Lower lobe of right lung (tissue), 2 donors: ENCODE data around the gene WASL. TPM values are rescaled to one million over a fixed set of nuclear protein-coding genes. Genes with fewer than 3 reads are reported as not detected.
A peak's percentile ranks its signal among the peaks of the same experiment; 100 is the strongest.

ENCODE experiments used
- ATAC-seq, 2 donors: fragments of 200-7000 bp; cut with Tn5 transposase; one replicate each; pipeline ENCODE4 v1.9.1; 2020 to 2022; ENCODE audit warnings: mild to moderate bottlenecking in 2 of 2, moderate library complexity in 2 of 2
- DNase-seq: peaks from one replicate; pipeline ENCODE4 v3.0.0-alpha.2; 2020
- H3K27ac ChIP-seq: fragments of 200-600 bp; one replicate; pipeline ENCODE4 v1.8.0; 2022
- H3K27me3 ChIP-seq: fragments of 200-600 bp; one replicate; pipeline ENCODE4 v1.8.0; 2022; ENCODE audit warnings: low read depth
- H3K36me3 ChIP-seq: fragments of 200-600 bp; one replicate; pipeline ENCODE4 v1.8.0; 2022; ENCODE audit warnings: mild to moderate bottlenecking
- H3K4me1 ChIP-seq: fragments of 200-600 bp; one replicate; pipeline ENCODE4 v1.8.0; 2022
- H3K4me3 ChIP-seq: fragments of 200-600 bp; one replicate; pipeline ENCODE4 v1.8.0; 2022; ENCODE audit warnings: mild to moderate bottlenecking
- H3K9me3 ChIP-seq: fragments of 200-600 bp; one replicate; pipeline ENCODE4 v1.8.0; 2022
- CTCF ChIP-seq: fragments of 200-600 bp; IDR thresholded peaks from one replicate; pipeline ENCODE4 v1.8.0; 2022; ENCODE audit warnings: antibody characterized with exemption, mild to moderate bottlenecking
- intact Hi-C: fragments of 100-400 bp; cut with DNase I; formaldehyde crosslinking; loops from one replicate; pipeline ENCODE4 v1.11.0; 2022
- total RNA-seq: library from RNA; stranded (reverse); fragmentation: NEBNext Ultra II Directional; extraction: Animal tissue kit (Norgen Biotek cat#: 25700); gene quantifications from one replicate; pipeline ENCODE4 v1.2.1, GENCODE V29; 2021
- donor health status: DM: no; HTN: yes; CAD: no; lungs with severe emphysema.

WASL gene
- total RNA-seq, 1 donor from 2014 or later = 33.3 TPM

- TF ChIP-seq CTCF = no peak
- ATAC-seq = peak; percentile 32 to 37
Observed at GRCh38 chr7:123674399-123675180, 74.2 kb downstream of the WASL start.

GRCh38 chr7:123673752-123674398 lies 74.9 kb downstream of the WASL start:
- no peaks in the 10 kb centered on the region for H3K9me3 ChIP-seq
- DNase-seq (no peak), ATAC-seq (no peak)
- H3K36me3 ChIP-seq = no peaks in the 10 kb centered on the region
- intact Hi-C loops = no loop called here
- H3K27me3 ChIP-seq = no peaks in the 10 kb centered on the region
- H3K27ac ChIP-seq = no peak overlapping the region
- TF ChIP-seq CTCF = no peak
- peaks cover 10% of the 10 kb centered on the region for H3K4me1 ChIP-seq
- no peak overlapping the region for H3K4me3 ChIP-seq

More at GRCh38 chr7:123674399-123675180, 74.2 kb downstream of the WASL start:
- Histone ChIP-seq H3K9me3 (no peaks in the 10 kb centered on the region), H3K4me3 (no peak overlapping the region), H3K36me3 (no peaks in the 10 kb centered on the region), H3K27me3 (no peaks in the 10 kb centered on the region), H3K27ac (no peak overlapping the region), H3K4me1 (peaks cover 10% of the 10 kb centered on the region)
- intact Hi-C loops = no loop called here
- DNase-seq = no peak

- Histone ChIP-seq H3K4me1 (peaks cover 10% of the 10 kb centered on the region), H3K36me3 (no peaks in the 10 kb centered on the region), H3K27me3 (no peaks in the 10 kb centered on the region), H3K4me3 (no peak overlapping the region), H3K27ac (no peak overlapping the region), H3K9me3 (no peaks in the 10 kb centered on the region)
- DNase-seq = no peak
- TF ChIP-seq CTCF = no peak
- intact Hi-C loops = no loop called here
- ATAC-seq = no peak
Observed at GRCh38 chr7:123673137-123673732, 75.6 kb downstream of the WASL start.

DNA sequence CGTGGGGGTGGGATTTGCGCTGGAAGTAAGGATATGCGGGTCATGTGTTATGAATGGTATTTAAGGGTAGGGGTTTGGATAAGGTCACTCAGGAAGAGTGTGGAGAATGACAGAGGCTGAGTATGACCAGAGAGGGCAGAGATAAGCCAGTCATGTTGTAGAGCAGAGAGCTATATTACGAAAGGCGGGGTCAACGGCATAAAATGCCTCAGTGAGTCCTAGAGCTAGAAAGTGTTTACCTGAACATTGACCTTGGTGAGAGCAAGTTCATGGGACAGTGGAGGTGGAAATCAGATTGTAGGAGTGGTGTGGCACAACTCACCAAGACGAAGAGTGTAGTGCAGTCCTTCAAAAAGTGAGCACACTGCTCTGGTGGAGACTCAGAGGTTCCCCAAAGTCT lies 79.3 kb downstream of the WASL start:
- no peak for DNase-seq
- H3K36me3 ChIP-seq = no peaks in the 10 kb centered on the region
- no peak overlapping the region for H3K4me3 ChIP-seq
- intact Hi-C loops = no loop called here
- H3K27me3 ChIP-seq = no peaks in the 10 kb centered on the region
- TF ChIP-seq CTCF = no peak
- H3K27ac ChIP-seq = no peak overlapping the region
- no peaks in the 10 kb centered on the region for H3K9me3 ChIP-seq
- H3K4me1 ChIP-seq = peaks cover 6% of the 10 kb centered on the region
- no peak for ATAC-seq

- no peak for DNase-seq
- H3K27ac ChIP-seq = no peak overlapping the region
- H3K4me3 ChIP-seq = no peak overlapping the region
- TF ChIP-seq CTCF = no peak
- no peaks in the 10 kb centered on the region for H3K9me3 ChIP-seq
- no peaks in the 10 kb centered on the region for H3K4me1 ChIP-seq
- ATAC-seq = no peak
- intact Hi-C loops = no loop called here
- no peaks in the 10 kb centered on the region for H3K36me3 ChIP-seq
- H3K27me3 ChIP-seq = no peaks in the 10 kb centered on the region
Observed at GRCh38 chr7:123666492-123666891, 82.3 kb downstream of the WASL start.
